Stimulated activated CD4-positive, alpha-beta T cell treated with anti-CD3 and anti-CD28 coated beads, TNF-alpha, amount 100 ng/mL, for 24 hours (primary cell): ENCODE data around the gene MYO1F.
A peak's percentile ranks its signal among the peaks of the same experiment; 100 is the strongest.
"Not testable (repeated sequence)": the region's sequence is repeated elsewhere in the genome, so short reads cannot be mapped to it uniquely, and the experiment has no call there.

Experiments used
- DNase-seq, 3 experiments: peaks; one replicate each; pipeline ENCODE4 v3.0.0-alpha.2; 2020; ENCODE audit warnings: low read depth in 3 of 3

MYO1F gene

DNA sequence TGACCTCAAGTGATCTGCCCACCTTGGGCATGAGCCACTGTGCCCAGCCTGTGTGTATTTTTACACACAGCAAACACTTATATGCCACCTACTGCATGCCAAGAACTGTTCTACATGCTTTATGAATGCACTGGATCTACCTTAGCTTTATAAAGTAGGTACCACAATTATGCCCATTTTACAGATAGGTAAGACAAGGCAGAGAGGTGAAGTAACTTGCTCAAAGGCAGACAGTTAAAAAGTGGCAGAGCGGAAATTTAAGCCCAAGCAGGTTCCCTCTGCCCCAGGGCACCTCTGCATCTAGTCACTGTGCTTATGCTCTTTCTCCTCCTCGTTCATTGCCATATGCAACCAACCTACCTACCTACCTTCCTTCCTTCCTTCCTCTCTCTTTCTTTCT is 22.8 kb upstream of the MYO1F start:
- no peak for DNase-seq

DNA sequence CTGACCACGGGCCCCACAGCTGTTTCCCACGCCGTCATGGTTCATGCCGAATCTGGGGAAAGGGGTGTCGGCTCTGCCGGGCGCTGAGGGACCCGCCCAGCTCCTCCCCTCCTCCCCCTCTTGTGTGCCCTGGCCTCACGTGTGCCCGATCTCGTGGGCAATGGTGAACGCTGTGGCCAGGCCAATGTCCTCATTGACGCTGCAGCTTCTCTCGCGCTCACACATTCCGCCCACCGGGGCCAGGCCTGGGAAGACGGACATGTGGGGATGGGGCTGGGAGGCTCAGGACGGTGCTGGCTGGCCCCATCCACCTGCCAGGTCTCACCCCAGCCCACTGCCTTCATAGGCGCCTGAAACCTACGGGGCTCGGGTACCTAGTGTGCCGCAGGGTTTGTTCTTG is 18.9 kb upstream of the MYO1F start:
- DNase-seq, result no peak

- DNase-seq, result no peak
These were observed 18.4 kb upstream of the MYO1F start for GRCh38 chr19:8595651-8596050.

GRCh38 chr19:8593931-8594330 is 16.7 kb upstream of the MYO1F start:
- DNase-seq, result no peak

- peak; percentile 92 to 95 (median 92) for DNase-seq
These were observed 15.2 kb upstream of the MYO1F start for GRCh38 chr19:8592231-8593009.

DNA sequence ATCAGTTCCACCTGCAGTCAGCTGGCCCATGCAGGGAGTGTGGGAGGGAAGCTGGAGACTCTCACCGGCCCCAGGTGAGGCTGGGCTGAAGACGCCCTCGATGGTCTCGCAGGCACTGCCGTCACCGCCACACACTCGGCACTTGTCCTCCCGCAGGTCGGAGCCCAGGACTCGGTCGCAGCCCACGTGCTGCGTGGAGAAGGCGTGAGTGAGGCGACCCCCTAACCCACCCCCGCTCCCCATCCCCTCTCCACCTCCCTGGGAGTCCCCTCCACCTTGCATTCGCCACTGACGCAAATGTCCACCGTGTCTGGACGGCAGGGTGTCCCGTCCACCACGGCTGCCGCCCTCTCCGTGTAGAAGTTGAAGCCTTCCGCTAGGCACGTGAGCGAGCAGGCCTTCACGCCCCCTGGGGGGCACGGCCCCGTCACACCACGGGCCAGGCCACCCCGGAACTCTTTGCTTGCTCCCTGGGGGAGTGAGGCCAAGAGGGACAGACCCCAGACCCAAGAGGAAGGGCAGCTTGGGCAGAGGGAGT is 12.0 kb upstream of the MYO1F start:
- no peak for DNase-seq

DNA sequence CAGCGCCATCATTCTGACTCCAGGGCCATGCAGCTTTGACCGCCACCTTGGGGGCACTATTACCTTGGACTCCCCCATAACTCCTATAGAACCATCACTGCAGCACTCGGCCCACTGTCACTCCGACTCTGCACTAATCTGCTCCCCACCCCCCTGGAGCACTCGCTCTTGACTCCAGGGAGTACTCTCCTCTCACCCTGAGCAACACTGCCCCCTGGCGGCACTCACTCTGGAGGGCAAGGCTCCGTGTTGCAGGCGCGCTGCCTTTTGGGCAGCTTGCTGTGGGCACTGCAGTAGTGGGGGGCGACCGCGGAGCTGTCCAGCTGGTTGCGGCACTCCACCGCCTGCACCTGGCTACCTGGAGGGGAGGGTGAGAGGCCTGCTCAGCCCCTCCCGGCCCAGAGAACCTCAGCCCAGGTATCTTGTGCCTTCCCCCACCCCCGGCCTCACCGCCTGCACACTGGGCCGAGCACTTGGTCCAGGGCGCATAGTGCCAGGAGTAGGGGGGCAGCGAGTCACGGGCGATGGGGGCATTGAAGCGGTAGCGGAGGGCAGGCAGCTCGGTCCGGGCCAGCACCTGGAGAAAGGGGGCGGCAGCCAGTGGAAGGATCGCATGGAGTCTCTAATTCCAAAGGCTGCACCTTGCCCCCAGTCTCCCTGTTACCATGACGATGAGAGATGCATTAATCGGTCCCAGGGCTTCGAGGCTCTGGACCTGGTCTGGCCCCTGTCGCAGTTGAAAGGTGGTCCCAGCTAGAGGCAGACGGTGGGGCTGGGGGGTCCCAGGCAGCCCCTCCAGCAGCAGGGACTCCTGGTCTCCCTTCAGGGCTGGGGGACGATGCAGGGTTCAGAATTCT is 8.9 kb upstream of the MYO1F start:
- peak in 1 of 3 experiments; percentile 53 for DNase-seq

DNA sequence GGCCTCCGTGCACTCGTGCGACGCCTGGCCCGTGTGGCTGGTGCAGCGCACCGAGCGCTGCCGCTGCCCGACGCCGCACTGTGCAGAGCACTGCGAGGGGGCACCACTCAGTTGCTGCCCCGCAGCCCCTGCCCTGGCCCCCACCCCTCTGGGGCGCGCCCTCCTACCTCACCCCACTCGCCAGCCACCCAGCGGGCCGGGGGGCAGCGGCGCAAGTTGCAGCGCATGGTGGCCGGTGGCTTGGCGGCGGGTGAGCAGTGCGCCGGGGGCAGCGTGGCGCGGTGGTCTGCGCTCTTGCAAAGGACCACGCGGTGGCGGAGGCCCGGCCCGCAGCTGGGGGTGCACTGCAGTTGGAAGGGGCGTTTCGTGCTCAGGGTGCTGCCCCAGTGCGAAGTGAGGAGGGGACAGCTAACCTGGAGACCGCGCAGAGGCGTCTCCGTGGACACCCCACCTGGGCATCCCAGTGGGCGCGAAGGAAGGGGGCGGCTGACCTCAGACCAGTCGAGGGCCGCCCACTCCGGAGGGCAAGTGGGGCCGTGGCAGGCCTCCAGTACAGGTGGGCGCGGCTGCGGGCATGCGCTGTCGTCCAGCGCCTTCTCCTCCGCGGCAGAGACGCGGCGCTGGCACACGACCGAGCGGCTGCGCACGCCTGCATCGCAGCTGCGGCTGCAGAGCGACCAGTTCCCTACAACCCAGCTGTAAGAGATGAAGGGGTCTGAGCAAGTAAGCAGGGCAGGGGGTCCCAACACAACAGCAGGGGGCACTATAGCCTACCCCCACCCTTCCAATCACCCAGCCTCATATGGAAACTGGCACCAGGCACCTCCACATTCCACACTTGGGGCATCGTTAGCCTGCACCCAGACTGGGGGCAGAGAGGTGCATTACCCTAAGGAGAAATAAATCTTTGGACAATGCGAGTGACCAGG is 8.0 kb upstream of the MYO1F start:
- no peak for DNase-seq

DNA sequence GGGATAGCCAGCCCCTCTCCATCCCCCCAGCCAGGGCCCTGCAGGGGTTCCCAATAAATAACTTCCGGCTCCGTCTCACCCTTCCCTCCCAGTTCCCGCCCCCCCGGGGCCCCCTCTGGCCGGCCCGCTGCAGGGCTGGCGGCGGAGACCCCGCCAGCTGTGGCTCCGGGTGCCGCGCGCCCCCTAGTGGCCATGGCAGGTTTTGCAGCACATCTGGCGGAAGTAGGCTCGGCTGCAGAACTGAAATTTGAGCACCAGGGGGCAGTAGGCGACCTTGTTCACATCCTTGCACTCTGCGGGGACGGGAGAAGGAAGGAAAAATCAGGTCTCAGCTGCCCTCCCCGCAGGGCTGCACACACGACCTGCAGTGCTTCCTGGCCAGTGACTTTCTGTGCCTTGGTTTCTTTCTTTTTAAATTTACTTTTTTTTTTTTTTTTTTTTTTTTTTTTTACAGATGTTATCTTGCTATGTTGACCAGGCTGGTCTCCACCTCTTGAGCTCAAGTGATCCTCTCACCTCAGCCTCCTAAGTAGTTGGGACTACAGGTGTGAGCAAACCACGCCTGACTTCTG is 3.6 kb upstream of the MYO1F start:
- peak; percentile 70 to 79 (median 76) for DNase-seq

- DNase-seq, result peak; percentile 68 to 82 (median 72)
These were observed 1.5 kb upstream of the MYO1F start for GRCh38 chr19:8578642-8579265.

DNA sequence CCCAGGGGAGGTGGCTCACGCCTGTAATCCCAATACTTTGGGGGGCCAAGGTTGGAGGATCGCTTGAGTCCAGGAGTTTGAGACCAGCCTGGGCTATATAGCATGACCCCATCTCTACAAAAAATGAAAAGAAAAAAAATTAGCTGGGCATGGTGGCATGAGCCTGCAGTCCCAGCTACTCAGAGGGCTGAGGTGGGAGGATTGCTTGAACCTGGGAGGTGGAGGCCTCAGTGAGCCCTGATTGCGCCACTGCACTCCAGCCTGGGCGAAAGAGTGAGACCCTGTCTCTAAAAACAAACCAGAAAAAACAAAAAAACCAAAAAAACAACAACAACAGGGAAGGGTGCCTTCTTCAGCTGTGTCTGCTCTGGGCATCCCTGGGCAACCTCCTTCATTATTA is 499 bp upstream of the MYO1F start:
- DNase-seq, result no peak

DNA sequence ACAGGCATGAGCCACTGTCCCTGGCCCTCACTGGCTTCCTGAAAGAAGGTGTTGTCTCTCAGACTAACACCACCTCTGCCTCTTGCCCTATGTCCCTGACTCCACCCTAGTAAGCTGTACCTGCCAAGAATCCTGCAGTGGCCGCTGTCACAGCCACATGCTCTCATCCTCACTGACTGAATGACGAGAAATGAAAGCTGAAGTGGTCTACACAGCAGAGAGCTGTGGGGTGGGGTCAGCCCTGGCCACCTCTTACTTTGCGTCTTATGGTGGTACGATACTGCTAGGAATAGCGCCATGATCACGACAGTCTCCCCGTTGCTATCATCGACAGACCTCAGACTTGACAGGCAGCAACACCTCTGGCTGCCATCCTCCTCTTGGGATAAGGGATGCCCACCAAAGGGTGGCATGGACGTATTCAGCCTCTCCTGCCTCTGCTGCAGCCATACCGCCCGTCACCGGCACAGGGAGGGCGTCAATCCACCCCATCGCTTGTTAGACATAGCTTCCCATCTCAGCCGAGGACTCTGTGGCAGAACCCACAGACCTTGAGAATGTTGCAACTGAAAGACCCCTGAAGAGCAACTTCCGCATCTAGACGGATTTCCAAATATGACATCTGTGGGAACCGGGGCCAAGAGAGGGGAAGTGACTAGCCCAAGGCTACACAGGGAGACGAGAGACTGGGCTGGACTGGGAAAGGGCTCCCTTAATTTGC is 809 bp downstream of the MYO1F start:
- no peak for DNase-seq

GRCh38 chr19:8575467-8575997 is 1.7 kb downstream of the MYO1F start:
- DNase-seq, result no peak

DNA sequence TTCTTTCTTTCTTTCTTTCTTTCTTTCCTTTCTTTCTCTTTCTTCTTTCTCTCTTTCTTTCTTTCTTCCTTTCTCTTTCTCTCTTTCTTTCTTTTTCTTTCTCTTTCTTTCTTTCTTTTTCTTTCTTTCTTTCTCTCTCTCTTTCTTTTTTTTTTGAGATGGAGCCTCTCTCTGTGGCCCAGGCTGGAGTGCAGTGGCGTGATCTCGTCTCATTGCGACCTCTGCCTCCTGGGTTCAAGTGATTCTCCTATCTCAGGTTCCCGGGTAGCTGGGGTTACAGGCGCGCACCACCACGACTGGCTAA is 2.7 kb downstream of the MYO1F start:
- DNase-seq, result not testable (repeated sequence)

GRCh38 chr19:8573316-8573715 is 3.9 kb downstream of the MYO1F start:
- no peak for DNase-seq

GRCh38 chr19:8571006-8571411 is 6.2 kb downstream of the MYO1F start:
- DNase-seq, result no peak

DNA sequence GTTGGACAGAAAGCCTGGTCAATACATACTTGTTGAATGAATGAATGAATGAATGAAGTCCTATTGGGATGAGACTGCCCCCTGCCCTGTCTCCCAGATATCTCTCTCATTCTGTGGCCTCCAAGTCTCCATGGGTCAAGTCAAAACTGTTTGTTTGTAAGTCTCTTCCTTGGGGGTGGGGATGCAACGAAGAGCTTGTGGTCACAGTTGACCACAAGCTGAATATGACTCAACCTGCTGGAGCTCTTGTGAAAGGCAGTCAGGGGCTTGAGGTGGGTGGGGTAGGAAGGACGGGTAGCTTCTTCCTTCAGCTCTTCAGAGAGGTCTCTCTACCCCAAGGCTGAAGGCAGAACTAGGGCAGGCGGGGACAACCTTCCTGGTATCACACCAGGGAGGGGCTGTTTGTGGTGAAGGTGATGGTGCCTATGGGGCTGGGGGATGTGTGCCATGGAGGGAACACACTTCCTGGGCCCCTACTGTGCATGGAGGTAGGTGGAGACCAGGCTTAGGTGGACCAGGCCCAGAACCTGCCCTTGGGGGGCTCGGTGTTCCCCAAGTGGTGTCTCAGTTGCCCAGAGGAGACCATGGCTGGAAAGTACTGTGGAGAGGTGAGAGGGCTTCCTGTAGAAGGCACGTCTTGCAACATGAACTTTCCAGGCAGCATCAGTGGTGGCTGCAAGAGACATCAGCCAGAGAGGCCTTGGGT is 8.0 kb downstream of the MYO1F start:
- DNase-seq, result peak; percentile 14 to 46 (median 34)

DNA sequence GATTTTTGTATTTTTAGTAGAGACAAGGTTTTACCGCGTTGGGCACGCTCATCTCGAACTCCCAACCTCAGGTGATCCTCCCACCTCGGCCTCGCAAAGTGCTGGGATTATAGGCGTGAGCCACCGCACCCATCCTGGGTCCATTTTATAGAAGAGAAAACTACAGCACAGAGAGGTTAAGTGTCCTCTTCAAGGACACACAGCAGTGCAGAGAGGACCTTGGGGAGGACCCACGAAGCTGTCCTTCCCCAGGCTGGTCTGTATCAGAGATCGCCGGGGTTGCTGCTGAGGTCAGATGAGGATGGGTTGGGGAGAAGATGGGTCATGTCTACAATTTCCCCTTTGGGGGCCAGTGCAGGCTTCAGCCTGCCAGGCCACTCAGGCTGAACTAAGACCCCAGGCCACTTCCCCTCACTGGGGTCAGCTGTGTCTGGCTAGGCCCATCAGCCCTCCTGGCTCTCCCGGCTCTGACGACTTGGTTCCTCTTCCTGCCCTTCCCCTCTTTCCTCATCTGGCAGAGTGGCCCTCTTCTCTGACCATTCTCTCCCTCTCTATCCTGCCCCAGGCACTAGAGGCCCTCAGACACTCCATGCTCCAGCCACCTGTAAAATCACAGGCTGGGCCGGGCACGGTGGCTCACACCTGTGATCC is 9.6 kb downstream of the MYO1F start:
- no peak for DNase-seq

GRCh38 chr19:8566855-8567254 is 10.4 kb downstream of the MYO1F start:
- no peak for DNase-seq
